GM12878 (cell line): ENCODE measurements around the gene FOXK2. TPM values are rescaled to one million over a fixed set of nuclear protein-coding genes. Genes with fewer than 3 reads are reported as not detected.

Source experiments
- ATF7 ChIP-seq: fragments of 450-650 bp; IDR thresholded peaks from 2 replicates; pipeline ENCODE4 v1.6.1; 2016; ENCODE audit warnings: low read depth, mild to moderate bottlenecking
- CHD4 ChIP-seq: fragments of 200-600 bp; sonication (generic); IDR thresholded peaks from 2 replicates; pipeline ENCODE4 v1.6.1; 2016; ENCODE audit warnings: mild to moderate bottlenecking
- E2F8 ChIP-seq: fragments of 450-650 bp; IDR thresholded peaks from 2 replicates; pipeline ENCODE4 v1.6.1; 2018; ENCODE audit warnings: mild to moderate bottlenecking, low read depth, moderate library complexity; ENCODE audit not compliant: partially characterized antibody
- FOXK2 ChIP-seq: fragments of 450-650 bp; IDR thresholded peaks from 2 replicates; pipeline ENCODE4 v1.6.1; 2017; ENCODE audit warnings: mild to moderate bottlenecking, moderate library complexity
- KLF5 ChIP-seq: fragments of 450-650 bp; IDR thresholded peaks from 2 replicates; pipeline ENCODE4 v1.6.1; 2014; ENCODE audit warnings: mild to moderate bottlenecking; ENCODE audit not compliant: partially characterized antibody
- LARP7 ChIP-seq: fragments of 450-650 bp; IDR thresholded peaks from 2 replicates; pipeline ENCODE4 v1.6.1; 2017; ENCODE audit warnings: mild to moderate bottlenecking
- MEF2A ChIP-seq: IDR thresholded peaks from 2 replicates; pipeline ENCODE4 v1.6.1; 2011; ENCODE audit warnings: low read depth, mild to moderate bottlenecking, low read length, moderate library complexity; ENCODE audit not compliant: insufficient read depth
- MLLT1 ChIP-seq: fragments of 450-650 bp; IDR thresholded peaks from 2 replicates; pipeline ENCODE4 v1.6.1; 2016; ENCODE audit warnings: mild to moderate bottlenecking
- MYB ChIP-seq: fragments of 150-350 bp; IDR thresholded peaks from 2 replicates; pipeline ENCODE4 v1.6.1; 2014; ENCODE audit warnings: mild to moderate bottlenecking, low read depth, low read length, borderline replicate concordance
- PKNOX1 ChIP-seq: fragments of 450-650 bp; IDR thresholded peaks from 2 replicates; pipeline ENCODE4 v1.6.1; 2016; ENCODE audit warnings: mild to moderate bottlenecking
- RBBP5 ChIP-seq: fragments of 200-600 bp; sonication (generic); conservative IDR thresholded peaks from 2 replicates; pipeline ENCODE4 v1.6.1; 2016
- SREBF2 ChIP-seq: IDR thresholded peaks from 2 replicates; pipeline ENCODE4 v1.6.1; 2012; ENCODE audit warnings: mild to moderate bottlenecking, low read length
- STAT3 ChIP-seq: IDR thresholded peaks from 2 replicates; pipeline ENCODE4 v1.6.1; 2011; ENCODE audit warnings: low read depth, low read length, improper control_type of control experiment
- SUZ12 ChIP-seq: fragments of 200-600 bp; sonication (generic); IDR thresholded peaks from one replicate; pipeline ENCODE4 v1.6.1; 2018; ENCODE audit warnings: antibody characterized with exemption, mild to moderate bottlenecking; ENCODE audit not compliant: unreplicated experiment
- ZSCAN29 ChIP-seq: fragments of 450-650 bp; IDR thresholded peaks from 2 replicates; pipeline ENCODE4 v1.6.1; 2017; ENCODE audit warnings: mild to moderate bottlenecking, moderate library complexity
- polyA plus RNA-seq, 11 experiments: library from polyadenylated mRNA; depleted of rRNA in 4 of 11; unstranded in 6 of 11; stranded (reverse) in 5 of 11; fragments of >200 nt; fragmentation: Nextera tagmentation in 4 of 11; fragmentation: Illumina TruSeq in 1 of 11; extraction: Ambion mirVana in 4 of 11; extraction: Trizol in 1 of 11; gene quantifications; 1 replicate in 1 of 11; 2 replicates in 10 of 11; pipeline versions ENCODE4 v1.2.1 to v1.2.3, GENCODE V29; 2011 to 2016; ENCODE audit warnings: inconsistent platforms in 2 of 11, missing spikeins in 2 of 11, low read depth in 1 of 11
- total RNA-seq, 4 experiments: library from RNA; depleted of rRNA in 3 of 4; stranded (reverse); fragments of >200 nt in 3 of 4; fragmentation: Illumina TruSeq in 1 of 4; extraction: Trizol in 1 of 4; gene quantifications; 2 replicates each; pipeline versions ENCODE4 v1.2.1 to v1.2.3, GENCODE V29; 2013 to 2021
- TF ChIP-seq, protein P1 (sequence below): fragments of 150-350 bp; IDR thresholded peaks from 2 replicates; pipeline ENCODE4 v1.6.1; 2016; ENCODE audit warnings: low read depth, low read length
- TF ChIP-seq, protein P2 (sequence below): IDR thresholded peaks from 2 replicates; pipeline ENCODE4 v1.6.1; 2012; ENCODE audit warnings: low read length, inconsistent platforms
- TF ChIP-seq, protein P3 (sequence below): fragments of 450-650 bp; IDR thresholded peaks from 2 replicates; pipeline ENCODE4 v1.6.1; 2018; ENCODE audit warnings: borderline replicate concordance, mild to moderate bottlenecking; ENCODE audit not compliant: partially characterized antibody

Gene FOXK2
- total and polyA plus RNA-seq, 10 of the 15 experiments (the other 5 are each of a cell fraction or from before 2014, with no cell fraction given) = 2.4 to 56.8 (median 34.4) TPM

DNA sequence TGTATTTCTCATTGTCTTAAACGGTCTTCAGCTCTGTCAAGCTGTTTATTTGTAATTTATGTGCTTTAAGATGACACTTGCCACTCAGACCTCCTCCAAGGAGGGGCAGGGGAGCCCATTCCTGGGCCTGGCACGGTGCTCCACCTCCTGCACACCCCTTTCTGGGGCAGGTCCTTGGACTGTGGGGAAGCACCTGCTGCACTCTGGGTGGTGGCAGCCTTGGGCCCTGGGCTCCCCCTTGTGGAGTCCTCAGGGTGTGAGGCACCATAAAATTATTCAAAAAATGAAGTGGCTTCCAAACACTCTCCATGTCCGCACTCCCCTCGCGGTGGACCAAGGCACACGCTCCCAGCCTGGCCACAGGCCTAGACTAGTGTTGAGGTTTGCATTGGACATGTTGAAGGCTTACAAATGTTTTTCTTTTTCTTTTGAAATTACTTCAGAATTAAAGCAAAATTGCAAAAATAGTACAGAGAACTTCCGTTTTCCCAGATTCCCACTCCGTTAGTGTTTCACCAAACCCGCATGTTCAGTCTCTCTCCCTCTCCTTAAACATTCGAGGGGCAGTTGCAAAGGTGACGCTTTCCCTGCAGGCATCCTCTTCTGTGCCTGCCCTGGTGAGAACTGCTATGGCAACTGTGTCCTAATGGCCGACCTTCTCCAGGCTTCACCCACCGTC lies 32.4 kb downstream of the FOXK2 start (continued):
- TF ChIP-seq E2F8 (no peak), MEF2A (no peak), ZSCAN29 (no peak), KLF5 (no peak), CHD4 (no peak), SUZ12 (no peak), FOXK2 (no peak), PKNOX1 (peak; percentile 46; the same call in 1 of the 2 replicates), LARP7 (no peak), MLLT1 (no peak), ATF7 (no peak), STAT3 (no peak), RBBP5 (no peak), SREBF2 (no peak), MYB (no peak)
- TF ChIP-seq, protein P1, sequence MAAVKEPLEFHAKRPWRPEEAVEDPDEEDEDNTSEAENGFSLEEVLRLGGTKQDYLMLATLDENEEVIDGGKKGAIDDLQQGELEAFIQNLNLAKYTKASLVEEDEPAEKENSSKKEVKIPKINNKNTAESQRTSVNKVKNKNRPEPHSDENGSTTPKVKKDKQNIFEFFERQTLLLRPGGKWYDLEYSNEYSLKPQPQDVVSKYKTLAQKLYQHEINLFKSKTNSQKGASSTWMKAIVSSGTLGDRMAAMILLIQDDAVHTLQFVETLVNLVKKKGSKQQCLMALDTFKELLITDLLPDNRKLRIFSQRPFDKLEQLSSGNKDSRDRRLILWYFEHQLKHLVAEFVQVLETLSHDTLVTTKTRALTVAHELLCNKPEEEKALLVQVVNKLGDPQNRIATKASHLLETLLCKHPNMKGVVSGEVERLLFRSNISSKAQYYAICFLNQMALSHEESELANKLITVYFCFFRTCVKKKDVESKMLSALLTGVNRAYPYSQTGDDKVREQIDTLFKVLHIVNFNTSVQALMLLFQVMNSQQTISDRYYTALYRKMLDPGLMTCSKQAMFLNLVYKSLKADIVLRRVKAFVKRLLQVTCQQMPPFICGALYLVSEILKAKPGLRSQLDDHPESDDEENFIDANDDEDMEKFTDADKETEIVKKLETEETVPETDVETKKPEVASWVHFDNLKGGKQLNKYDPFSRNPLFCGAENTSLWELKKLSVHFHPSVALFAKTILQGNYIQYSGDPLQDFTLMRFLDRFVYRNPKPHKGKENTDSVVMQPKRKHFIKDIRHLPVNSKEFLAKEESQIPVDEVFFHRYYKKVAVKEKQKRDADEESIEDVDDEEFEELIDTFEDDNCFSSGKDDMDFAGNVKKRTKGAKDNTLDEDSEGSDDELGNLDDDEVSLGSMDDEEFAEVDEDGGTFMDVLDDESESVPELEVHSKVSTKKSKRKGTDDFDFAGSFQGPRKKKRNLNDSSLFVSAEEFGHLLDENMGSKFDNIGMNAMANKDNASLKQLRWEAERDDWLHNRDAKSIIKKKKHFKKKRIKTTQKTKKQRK = no peak
- TF ChIP-seq, protein P2, sequence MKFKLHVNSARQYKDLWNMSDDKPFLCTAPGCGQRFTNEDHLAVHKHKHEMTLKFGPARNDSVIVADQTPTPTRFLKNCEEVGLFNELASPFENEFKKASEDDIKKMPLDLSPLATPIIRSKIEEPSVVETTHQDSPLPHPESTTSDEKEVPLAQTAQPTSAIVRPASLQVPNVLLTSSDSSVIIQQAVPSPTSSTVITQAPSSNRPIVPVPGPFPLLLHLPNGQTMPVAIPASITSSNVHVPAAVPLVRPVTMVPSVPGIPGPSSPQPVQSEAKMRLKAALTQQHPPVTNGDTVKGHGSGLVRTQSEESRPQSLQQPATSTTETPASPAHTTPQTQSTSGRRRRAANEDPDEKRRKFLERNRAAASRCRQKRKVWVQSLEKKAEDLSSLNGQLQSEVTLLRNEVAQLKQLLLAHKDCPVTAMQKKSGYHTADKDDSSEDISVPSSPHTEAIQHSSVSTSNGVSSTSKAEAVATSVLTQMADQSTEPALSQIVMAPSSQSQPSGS = no peak
- TF ChIP-seq, protein P3, sequence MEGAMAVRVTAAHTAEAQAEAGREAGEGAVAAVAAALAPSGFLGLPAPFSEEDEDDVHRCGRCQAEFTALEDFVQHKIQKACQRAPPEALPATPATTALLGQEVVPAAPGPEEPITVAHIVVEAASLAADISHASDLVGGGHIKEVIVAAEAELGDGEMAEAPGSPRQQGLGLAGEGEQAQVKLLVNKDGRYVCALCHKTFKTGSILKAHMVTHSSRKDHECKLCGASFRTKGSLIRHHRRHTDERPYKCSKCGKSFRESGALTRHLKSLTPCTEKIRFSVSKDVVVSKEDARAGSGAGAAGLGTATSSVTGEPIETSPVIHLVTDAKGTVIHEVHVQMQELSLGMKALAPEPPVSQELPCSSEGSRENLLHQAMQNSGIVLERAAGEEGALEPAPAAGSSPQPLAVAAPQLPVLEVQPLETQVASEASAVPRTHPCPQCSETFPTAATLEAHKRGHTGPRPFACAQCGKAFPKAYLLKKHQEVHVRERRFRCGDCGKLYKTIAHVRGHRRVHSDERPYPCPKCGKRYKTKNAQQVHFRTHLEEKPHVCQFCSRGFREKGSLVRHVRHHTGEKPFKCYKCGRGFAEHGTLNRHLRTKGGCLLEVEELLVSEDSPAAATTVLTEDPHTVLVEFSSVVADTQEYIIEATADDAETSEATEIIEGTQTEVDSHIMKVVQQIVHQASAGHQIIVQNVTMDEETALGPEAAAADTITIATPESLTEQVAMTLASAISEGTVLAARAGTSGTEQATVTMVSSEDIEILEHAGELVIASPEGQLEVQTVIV = no peak
